Measurements from ENCODE around the gene SEC31B.

DNA sequence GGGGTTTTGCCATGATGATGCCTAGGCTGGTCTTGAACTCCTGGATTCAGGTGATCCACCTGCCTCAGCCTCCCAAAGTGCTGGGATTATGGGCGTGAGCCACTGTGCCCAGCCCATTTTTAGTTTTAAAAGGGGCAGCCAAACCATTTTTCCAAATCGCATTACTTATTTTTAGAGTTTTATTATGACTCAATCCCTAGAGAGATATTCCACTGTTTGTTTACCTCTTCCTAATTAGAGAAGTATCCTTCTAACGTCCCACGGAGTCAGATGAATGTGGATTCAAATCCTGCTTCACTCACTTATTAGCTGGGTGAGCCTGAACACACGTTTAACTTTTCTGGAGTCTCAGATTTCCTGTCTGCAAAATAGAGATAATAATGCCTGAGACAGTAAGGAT is 41.7 kb downstream of the SEC31B start:
- TF ChIP-seq, protein P1, sequence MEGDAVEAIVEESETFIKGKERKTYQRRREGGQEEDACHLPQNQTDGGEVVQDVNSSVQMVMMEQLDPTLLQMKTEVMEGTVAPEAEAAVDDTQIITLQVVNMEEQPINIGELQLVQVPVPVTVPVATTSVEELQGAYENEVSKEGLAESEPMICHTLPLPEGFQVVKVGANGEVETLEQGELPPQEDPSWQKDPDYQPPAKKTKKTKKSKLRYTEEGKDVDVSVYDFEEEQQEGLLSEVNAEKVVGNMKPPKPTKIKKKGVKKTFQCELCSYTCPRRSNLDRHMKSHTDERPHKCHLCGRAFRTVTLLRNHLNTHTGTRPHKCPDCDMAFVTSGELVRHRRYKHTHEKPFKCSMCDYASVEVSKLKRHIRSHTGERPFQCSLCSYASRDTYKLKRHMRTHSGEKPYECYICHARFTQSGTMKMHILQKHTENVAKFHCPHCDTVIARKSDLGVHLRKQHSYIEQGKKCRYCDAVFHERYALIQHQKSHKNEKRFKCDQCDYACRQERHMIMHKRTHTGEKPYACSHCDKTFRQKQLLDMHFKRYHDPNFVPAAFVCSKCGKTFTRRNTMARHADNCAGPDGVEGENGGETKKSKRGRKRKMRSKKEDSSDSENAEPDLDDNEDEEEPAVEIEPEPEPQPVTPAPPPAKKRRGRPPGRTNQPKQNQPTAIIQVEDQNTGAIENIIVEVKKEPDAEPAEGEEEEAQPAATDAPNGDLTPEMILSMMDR (IDR thresholded peaks at IDR 0.05): no peak
- TF ChIP-seq POLR2AphosphoS5 (IDR thresholded peaks at IDR 0.05): no peak

All from suprapubic skin (tissue), 3 donors.